Measurements from ENCODE around the gene HOGA1. TPM values are rescaled to one million over a fixed set of nuclear protein-coding genes. Genes with fewer than 3 reads are reported as not detected.

The HOGA1 gene
- total RNA-seq, 1 donor from 2014 or later = not detected

DNA sequence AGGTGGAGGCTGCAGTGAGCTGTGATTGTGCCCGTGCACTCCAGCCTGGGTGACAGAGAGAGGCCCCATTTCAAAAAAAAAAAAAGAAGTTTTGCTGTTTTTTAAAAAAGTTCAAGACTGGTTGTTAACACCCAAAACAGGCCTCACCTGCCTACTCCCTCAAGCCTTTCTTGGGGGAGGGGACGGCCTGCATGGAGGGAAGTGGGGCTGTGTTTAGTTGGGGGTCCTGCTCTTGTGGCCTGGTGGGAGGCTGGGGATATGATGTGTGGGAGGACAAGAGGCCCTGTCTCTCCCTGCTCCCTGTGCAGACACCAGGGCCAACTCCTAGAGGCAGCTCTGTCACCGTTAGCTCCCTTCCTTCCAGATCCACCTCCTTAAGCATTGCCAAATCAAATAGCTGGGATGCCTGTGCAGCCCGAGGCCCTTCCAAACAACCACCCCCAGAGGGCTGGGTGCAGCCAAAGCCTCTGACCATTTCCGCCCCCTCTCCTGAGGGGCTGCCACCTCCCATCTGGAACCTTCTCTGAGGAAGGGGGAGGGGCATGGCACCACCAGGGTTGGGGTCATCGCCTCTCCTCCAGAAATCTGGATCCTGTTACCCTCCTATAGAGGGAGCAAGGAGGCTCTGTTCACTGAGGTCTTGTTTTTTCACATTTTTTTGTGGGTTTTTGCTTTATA, 44.5 kb upstream of the HOGA1 start:
- POLR2A ChIA-PET = no interaction called here
- H3K27ac Mint-ChIP-seq = no peak overlapping the region
- no peak for ATAC-seq (ENCODE audit: low read depth)

GRCh38 chr10:97540669-97541500, 43.3 kb upstream of the HOGA1 start:
- intact Hi-C loops (cut with micrococcal nuclease) = no loop called here
- Mint-ChIP-seq H3K27ac (no peak overlapping the region), H3K9me3 (no peaks in the 10 kb centered on the region), H3K4me1 (peaks cover 5% of the 10 kb centered on the region), H3K27me3 (peaks cover 4% of the 10 kb centered on the region), H3K36me3 (ENCODE audit: low read depth) (no peaks in the 10 kb centered on the region), H3K4me3 (no peak overlapping the region)
- TF ChIP-seq, protein P1, sequence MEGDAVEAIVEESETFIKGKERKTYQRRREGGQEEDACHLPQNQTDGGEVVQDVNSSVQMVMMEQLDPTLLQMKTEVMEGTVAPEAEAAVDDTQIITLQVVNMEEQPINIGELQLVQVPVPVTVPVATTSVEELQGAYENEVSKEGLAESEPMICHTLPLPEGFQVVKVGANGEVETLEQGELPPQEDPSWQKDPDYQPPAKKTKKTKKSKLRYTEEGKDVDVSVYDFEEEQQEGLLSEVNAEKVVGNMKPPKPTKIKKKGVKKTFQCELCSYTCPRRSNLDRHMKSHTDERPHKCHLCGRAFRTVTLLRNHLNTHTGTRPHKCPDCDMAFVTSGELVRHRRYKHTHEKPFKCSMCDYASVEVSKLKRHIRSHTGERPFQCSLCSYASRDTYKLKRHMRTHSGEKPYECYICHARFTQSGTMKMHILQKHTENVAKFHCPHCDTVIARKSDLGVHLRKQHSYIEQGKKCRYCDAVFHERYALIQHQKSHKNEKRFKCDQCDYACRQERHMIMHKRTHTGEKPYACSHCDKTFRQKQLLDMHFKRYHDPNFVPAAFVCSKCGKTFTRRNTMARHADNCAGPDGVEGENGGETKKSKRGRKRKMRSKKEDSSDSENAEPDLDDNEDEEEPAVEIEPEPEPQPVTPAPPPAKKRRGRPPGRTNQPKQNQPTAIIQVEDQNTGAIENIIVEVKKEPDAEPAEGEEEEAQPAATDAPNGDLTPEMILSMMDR (IDR thresholded peaks at IDR 0.05) = no peak
- POLR2A ChIA-PET = no interaction called here
- CTCF ChIA-PET = no interaction called here
- no peak for DNase-seq
- ATAC-seq (ENCODE audit: low read depth) = no peak

More for the DNA sequence above, 44.5 kb upstream of the HOGA1 start:
- intact Hi-C loops (cut with micrococcal nuclease) = no loop called here
- Mint-ChIP-seq H3K4me1 (peaks cover 5% of the 10 kb centered on the region), H3K9me3 (no peaks in the 10 kb centered on the region), H3K4me3 (no peak overlapping the region), H3K27me3 (peaks cover 4% of the 10 kb centered on the region), H3K36me3 (ENCODE audit: low read depth) (no peaks in the 10 kb centered on the region)
- TF ChIP-seq, protein P1 (IDR thresholded peaks at IDR 0.05) = no peak
- CTCF ChIA-PET = interaction anchor here (1.0 kb wide), 1 partner anchor 14 kb away, joined by 4 read pairs; no protein-coding TSS in a partner anchor
- DNase-seq = no peak

GRCh38 chr10:97542169-97543024, 41.8 kb upstream of the HOGA1 start:
- Mint-ChIP-seq H3K4me3 (no peak overlapping the region), H3K27me3 (peaks cover 7% of the 10 kb centered on the region), H3K27ac (no peak overlapping the region), H3K36me3 (ENCODE audit: low read depth) (no peaks in the 10 kb centered on the region), H3K9me3 (no peaks in the 10 kb centered on the region), H3K4me1 (peaks cover 5% of the 10 kb centered on the region)
- intact Hi-C loops (cut with micrococcal nuclease) = no loop called here
- ATAC-seq (ENCODE audit: low read depth) = peak; percentile 31
- DNase-seq = no peak
- TF ChIP-seq, protein P1 (IDR thresholded peaks at IDR 0.05) = no peak
- CTCF ChIA-PET = no interaction called here
- POLR2A ChIA-PET = interaction anchor here (0.7 kb wide), 1 partner anchor 1834 kb away, joined by 4 read pairs; no protein-coding TSS in a partner anchor

DNA sequence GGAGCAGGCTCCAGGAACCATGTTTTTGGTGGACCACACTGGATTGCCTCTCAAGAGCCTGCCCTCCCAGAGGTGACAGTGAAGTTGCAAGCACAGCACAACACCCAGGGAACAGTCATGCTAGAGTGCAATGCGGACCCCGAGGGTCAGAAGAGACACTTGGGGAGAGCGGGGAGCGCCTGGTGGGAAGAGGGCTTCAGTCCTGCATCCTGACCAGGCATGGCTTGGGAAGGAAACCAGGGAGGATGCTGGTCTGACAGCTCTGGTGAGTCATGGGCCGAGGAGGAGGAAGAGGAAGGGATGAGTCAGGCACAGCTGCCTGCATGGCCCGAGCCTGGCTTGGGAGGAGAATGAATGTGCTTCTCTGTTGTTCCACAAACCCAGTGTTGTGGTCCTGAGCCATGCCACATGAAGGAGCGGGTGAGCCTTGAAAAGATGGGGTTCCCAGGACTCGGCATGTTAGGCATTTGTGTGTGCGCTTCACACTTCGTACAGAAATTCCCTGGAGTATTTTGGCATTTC, 41.1 kb upstream of the HOGA1 start:
- no peak for DNase-seq
- H3K4me1 Mint-ChIP-seq = peaks cover 5% of the 10 kb centered on the region
- no peak overlapping the region for H3K27ac Mint-ChIP-seq
- no peaks in the 10 kb centered on the region for H3K9me3 Mint-ChIP-seq
- H3K27me3 Mint-ChIP-seq = peaks cover 7% of the 10 kb centered on the region
- no peak overlapping the region for H3K4me3 Mint-ChIP-seq
- H3K36me3 Mint-ChIP-seq (ENCODE audit: low read depth) = no peaks in the 10 kb centered on the region
- CTCF ChIA-PET = no interaction called here
- TF ChIP-seq, protein P1 (IDR thresholded peaks at IDR 0.05) = no peak
- POLR2A ChIA-PET = no interaction called here
- intact Hi-C loops (cut with micrococcal nuclease) = no loop called here
- ATAC-seq (ENCODE audit: low read depth) = peak; percentile 25
